Measurements from ENCODE around the gene INPP4B. TPM values are rescaled to one million over a fixed set of nuclear protein-coding genes. Genes with fewer than 3 reads are reported as not detected.

INPP4B gene
- 3.5 to 6.8 TPM (median 4.8 TPM) in 5 replicates for total RNA-seq (2022; extraction: Qiagen RNA extraction)

DNA sequence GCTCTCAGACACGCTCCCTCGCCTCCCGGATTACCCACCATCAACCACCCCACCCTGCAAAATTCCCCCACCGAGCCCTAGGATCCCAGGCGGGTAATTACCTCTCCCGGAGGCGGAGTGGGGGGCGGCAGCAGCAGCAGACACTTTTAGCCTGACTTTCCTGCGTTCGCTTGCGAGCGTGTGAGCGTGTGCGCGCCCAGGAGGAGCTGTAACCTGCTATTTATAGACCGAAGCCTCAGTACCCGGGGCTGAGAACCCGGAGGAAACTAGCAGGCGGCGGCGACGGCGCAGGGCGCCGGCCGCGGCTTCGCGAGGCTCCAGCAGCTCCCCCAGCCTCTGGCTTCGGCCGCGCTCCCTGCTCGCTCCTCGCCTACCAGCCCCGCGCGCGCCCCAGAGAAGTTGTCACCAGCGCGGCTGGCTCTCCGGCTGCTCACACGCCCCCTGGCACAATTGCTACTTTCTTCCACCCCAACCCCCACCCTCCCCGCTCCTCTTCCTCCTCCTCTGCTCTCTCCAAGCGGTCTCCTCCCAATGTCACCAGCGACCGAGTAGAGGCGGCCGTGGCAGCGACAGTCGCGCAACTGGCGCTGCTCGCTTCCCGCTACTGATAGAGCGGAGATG is at the start of gene INPP4B:
Gene INPP4B, minus strand, starts transcription at position 194 of the 621 bp plus-strand sequence.

All from A549 treated with AZD2906 at 1 μM for 4 hours (cell line).